GM23338 (cell line): ENCODE data around the gene GGPS1. TPM values are rescaled to one million over a fixed set of nuclear protein-coding genes. Genes with fewer than 3 reads are reported as not detected.

Experiments
- ATAC-seq: fragments of 200-7000 bp; cut with Tn5 transposase; 3 replicates; pipeline ENCODE4 v1.9.1; 2020
- DNase-seq: peaks from one replicate; pipeline ENCODE4 v3.0.0-alpha.2; 2015; ENCODE audit warnings: low spot score
- H2AFZ ChIP-seq: fragments of 200-600 bp; sonication (generic); 2 replicates; pipeline ENCODE4 v1.8.0; 2016; ENCODE audit warnings: antibody characterized with exemption, mild to moderate bottlenecking, moderate library complexity
- H3F3A ChIP-seq: fragments of 200-600 bp; sonication (generic); replicated peaks from 2 replicates; pipeline ENCODE4 v1.8.0; 2017; ENCODE audit warnings: antibody characterized with exemption, mixed run types, low read depth
- H3K27ac ChIP-seq: fragments of 200-600 bp; sonication (generic); 2 replicates; pipeline ENCODE4 v1.6.1; 2016; ENCODE audit warnings: low read depth
- H3K27me3 ChIP-seq: fragments of 200-600 bp; sonication (generic); 2 replicates; pipeline ENCODE4 v1.8.0; 2016; ENCODE audit warnings: mild to moderate bottlenecking, mixed run types, moderate library complexity; ENCODE audit not compliant: insufficient read depth
- H3K36me3 ChIP-seq: fragments of 200-600 bp; sonication (generic); 2 replicates; pipeline ENCODE4 v1.8.0; 2016; ENCODE audit warnings: mild to moderate bottlenecking; ENCODE audit not compliant: insufficient read depth
- H3K4me1 ChIP-seq: fragments of 200-600 bp; sonication (generic); 2 replicates; pipeline ENCODE4 v1.8.0; 2016; ENCODE audit warnings: mild to moderate bottlenecking, moderate library complexity; ENCODE audit not compliant: insufficient read depth
- H3K4me2 ChIP-seq: fragments of 200-600 bp; sonication (generic); 2 replicates; pipeline ENCODE4 v1.7.1; 2017; ENCODE audit warnings: mixed run types
- H3K4me3 ChIP-seq: fragments of 200-600 bp; sonication (generic); 2 replicates; pipeline ENCODE4 v1.6.1; 2016; ENCODE audit warnings: mixed run types
- H3K79me2 ChIP-seq: fragments of 200-600 bp; sonication (generic); replicated peaks from 2 replicates; pipeline ENCODE4 v1.8.0; 2017; ENCODE audit warnings: mild to moderate bottlenecking; ENCODE audit not compliant: insufficient read depth
- H3K9me2 ChIP-seq: fragments of 200-600 bp; sonication (generic); 2 replicates; pipeline ENCODE4 v1.8.0; 2017; ENCODE audit not compliant: insufficient read depth
- H4K20me1 ChIP-seq: fragments of 200-600 bp; sonication (generic); replicated peaks from 2 replicates; pipeline ENCODE4 v1.8.0; 2017; ENCODE audit warnings: mild to moderate bottlenecking; ENCODE audit not compliant: insufficient read depth
- H3K27ac Mint-ChIP-seq: 2 replicates; pipeline ENCODE4 v1.8.0; 2020; ENCODE audit warnings: inconsistent platforms, mild to moderate bottlenecking, moderate library complexity, mixed read lengths
- H3K27me3 Mint-ChIP-seq: 3 replicates; pipeline ENCODE4 v1.8.0; 2022; ENCODE audit warnings: low read depth, mild to moderate bottlenecking, moderate library complexity, mixed read lengths, inconsistent platforms; ENCODE audit not compliant: insufficient read depth, poor library complexity
- H3K36me3 Mint-ChIP-seq: 3 replicates; pipeline ENCODE4 v1.8.0; 2021; ENCODE audit warnings: low read depth, mild to moderate bottlenecking, inconsistent platforms, moderate library complexity, mixed read lengths
- H3K4me1 Mint-ChIP-seq: 3 replicates; pipeline ENCODE4 v1.8.0; 2020; ENCODE audit warnings: mild to moderate bottlenecking, inconsistent platforms, mixed read lengths
- H3K4me3 Mint-ChIP-seq: 3 replicates; pipeline ENCODE4 v1.8.0; 2021; ENCODE audit warnings: moderate library complexity, mild to moderate bottlenecking, inconsistent platforms, mixed read lengths
- H3K9me3 Mint-ChIP-seq: 3 replicates; pipeline ENCODE4 v1.8.0; 2020; ENCODE audit warnings: moderate library complexity, mild to moderate bottlenecking, inconsistent platforms, mixed read lengths
- CREB1 ChIP-seq: fragments of 250-450 bp; sonication (Bioruptor Pico); IDR thresholded peaks from 2 replicates; pipeline ENCODE4 v1.5.0; 2020; ENCODE audit warnings: low read depth, mild to moderate bottlenecking, moderate library complexity
- ETS1 ChIP-seq: IDR thresholded peaks from 2 replicates; pipeline ENCODE4 v1.6.1; 2016; ENCODE audit warnings: antibody characterized with exemption
- EZH2 ChIP-seq: fragments of 200-600 bp; sonication (generic); IDR thresholded peaks from one replicate; pipeline ENCODE4 v1.8.0; 2017; ENCODE audit warnings: antibody characterized with exemption, mild to moderate bottlenecking, low read depth; ENCODE audit not compliant: unreplicated experiment
- EZH2phosphoT487 ChIP-seq: fragments of 200-600 bp; sonication (generic); IDR thresholded peaks from one replicate; pipeline ENCODE4 v1.8.1; 2018; ENCODE audit warnings: antibody characterized with exemption; ENCODE audit not compliant: unreplicated experiment
- NANOG ChIP-seq: IDR thresholded peaks from 2 replicates; pipeline ENCODE4 v1.6.1; 2016; ENCODE audit warnings: antibody characterized with exemption, borderline replicate concordance
- POLR2AphosphoS5 ChIP-seq: IDR thresholded peaks from 2 replicates; pipeline ENCODE4 v1.6.1; 2016; ENCODE audit warnings: antibody characterized with exemption, low read depth
- ZNF114 ChIP-seq: fragments of 250-450 bp; sonication (Bioruptor Pico); IDR thresholded peaks from 2 replicates; pipeline ENCODE4 v1.5.0; 2020; ENCODE audit warnings: mild to moderate bottlenecking, moderate library complexity
- ZNF331 ChIP-seq: fragments of 250-450 bp; sonication (Bioruptor Pico); IDR thresholded peaks from 2 replicates; pipeline ENCODE4 v1.5.0; 2020; ENCODE audit warnings: low read depth, mild to moderate bottlenecking, moderate library complexity
- polyA plus RNA-seq: library from polyadenylated mRNA; unstranded; fragments of >200 nt; fragmentation: Nextera tagmentation; extraction: Ambion mirVana; gene quantifications from 2 replicates; pipeline ENCODE4 v1.2.1, GENCODE V29; 2016
- total RNA-seq: library from RNA; depleted of rRNA; stranded (reverse); fragments of >200 nt; shearing (Covaris generic); gene quantifications from 2 replicates; pipeline ENCODE4 v1.2.3, GENCODE V29; 2014
- TF ChIP-seq, protein P1 (sequence below): fragments of 250-450 bp; sonication (Bioruptor Pico); IDR thresholded peaks from 2 replicates; pipeline ENCODE4 v1.5.0; 2020; ENCODE audit warnings: mild to moderate bottlenecking, moderate library complexity
- TF ChIP-seq, protein P2 (sequence below), 2 experiments: fragments of 200-600 bp in 1 of 2; sonication (generic) in 1 of 2; conservative IDR thresholded peaks; 2 replicates each; pipeline versions ENCODE4 v1.5.1 to v1.6.1; 2016 to 2017; ENCODE audit warnings: antibody characterized with exemption in 2 of 2, low read depth in 2 of 2, mild to moderate bottlenecking in 2 of 2, moderate library complexity in 1 of 2

Gene GGPS1
- total and polyA plus RNA-seq, 2 experiments from 2014 or later = 33.9 to 56.8 TPM

DNA sequence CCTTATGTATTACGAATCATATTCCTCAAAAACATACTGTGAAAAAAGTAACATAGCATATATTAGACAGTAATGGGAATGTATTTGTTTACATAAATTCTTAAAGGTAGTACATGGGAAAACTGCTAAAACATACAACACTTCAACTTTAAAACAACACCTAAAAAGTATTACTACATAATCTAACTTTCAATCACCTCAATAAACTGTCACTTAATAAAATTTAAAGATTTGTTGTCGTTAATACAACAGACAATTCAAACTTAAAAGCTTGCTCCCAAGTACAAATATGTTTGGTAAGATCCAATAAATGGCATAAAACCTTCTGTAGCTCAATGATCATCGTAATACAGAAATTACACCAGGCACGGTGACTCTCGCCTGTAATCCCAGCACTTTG, 4.1 kb upstream of the GGPS1 start (continued):
- TF ChIP-seq, protein P1, sequence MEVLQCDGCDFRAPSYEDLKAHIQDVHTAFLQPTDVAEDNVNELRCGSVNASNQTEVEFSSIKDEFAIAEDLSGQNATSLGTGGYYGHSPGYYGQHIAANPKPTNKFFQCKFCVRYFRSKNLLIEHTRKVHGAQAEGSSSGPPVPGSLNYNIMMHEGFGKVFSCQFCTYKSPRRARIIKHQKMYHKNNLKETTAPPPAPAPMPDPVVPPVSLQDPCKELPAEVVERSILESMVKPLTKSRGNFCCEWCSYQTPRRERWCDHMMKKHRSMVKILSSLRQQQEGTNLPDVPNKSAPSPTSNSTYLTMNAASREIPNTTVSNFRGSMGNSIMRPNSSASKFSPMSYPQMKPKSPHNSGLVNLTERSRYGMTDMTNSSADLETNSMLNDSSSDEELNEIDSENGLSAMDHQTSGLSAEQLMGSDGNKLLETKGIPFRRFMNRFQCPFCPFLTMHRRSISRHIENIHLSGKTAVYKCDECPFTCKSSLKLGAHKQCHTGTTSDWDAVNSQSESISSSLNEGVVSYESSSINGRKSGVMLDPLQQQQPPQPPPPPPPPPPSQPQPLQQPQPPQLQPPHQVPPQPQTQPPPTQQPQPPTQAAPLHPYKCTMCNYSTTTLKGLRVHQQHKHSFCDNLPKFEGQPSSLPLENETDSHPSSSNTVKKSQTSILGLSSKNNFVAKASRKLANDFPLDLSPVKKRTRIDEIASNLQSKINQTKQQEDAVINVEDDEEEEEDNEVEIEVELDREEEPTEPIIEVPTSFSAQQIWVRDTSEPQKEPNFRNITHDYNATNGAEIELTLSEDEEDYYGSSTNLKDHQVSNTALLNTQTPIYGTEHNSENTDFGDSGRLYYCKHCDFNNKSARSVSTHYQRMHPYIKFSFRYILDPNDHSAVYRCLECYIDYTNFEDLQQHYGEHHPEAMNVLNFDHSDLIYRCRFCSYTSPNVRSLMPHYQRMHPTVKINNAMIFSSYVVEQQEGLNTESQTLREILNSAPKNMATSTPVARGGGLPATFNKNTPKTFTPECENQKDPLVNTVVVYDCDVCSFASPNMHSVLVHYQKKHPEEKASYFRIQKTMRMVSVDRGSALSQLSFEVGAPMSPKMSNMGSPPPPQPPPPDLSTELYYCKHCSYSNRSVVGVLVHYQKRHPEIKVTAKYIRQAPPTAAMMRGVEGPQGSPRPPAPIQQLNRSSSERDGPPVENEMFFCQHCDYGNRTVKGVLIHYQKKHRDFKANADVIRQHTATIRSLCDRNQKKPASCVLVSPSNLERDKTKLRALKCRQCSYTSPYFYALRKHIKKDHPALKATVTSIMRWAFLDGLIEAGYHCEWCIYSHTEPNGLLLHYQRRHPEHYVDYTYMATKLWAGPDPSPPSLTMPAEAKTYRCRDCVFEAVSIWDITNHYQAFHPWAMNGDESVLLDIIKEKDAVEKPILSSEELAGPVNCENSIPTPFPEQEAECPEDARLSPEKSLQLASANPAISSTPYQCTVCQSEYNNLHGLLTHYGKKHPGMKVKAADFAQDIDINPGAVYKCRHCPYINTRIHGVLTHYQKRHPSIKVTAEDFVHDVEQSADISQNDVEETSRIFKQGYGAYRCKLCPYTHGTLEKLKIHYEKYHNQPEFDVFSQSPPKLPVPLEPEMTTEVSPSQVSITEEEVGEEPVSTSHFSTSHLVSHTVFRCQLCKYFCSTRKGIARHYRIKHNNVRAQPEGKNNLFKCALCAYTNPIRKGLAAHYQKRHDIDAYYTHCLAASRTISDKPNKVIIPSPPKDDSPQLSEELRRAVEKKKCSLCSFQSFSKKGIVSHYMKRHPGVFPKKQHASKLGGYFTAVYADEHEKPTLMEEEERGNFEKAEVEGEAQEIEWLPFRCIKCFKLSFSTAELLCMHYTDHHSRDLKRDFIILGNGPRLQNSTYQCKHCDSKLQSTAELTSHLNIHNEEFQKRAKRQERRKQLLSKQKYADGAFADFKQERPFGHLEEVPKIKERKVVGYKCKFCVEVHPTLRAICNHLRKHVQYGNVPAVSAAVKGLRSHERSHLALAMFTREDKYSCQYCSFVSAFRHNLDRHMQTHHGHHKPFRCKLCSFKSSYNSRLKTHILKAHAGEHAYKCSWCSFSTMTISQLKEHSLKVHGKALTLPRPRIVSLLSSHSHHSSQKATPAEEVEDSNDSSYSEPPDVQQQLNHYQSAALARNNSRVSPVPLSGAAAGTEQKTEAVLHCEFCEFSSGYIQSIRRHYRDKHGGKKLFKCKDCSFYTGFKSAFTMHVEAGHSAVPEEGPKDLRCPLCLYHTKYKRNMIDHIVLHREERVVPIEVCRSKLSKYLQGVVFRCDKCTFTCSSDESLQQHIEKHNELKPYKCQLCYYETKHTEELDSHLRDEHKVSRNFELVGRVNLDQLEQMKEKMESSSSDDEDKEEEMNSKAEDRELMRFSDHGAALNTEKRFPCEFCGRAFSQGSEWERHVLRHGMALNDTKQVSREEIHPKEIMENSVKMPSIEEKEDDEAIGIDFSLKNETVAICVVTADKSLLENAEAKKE (CRISPR knock-in tag) = no peak
- TF ChIP-seq ETS1 = no peak

DNA sequence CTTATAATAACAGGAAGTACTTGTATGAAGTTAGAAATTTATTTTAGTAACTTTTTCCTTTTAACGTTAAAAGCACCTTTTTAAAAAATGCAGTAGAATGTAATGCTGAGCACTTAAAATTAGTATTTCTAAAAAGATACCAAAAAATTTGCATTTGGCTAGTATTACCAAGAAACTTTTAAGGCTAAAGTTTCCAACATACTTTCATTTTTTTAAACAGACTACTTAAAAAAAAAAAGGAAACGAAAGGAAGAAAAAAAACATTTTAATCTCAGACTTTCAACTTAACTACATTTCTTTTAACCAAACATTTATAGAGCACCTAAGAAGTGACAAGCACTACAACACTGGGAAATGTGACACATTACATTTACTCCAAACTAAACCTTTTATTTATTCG, 3.2 kb upstream of the GGPS1 start:
- H2AFZ ChIP-seq = no peak overlapping the region
- no peaks in the 10 kb centered on the region for H3K36me3 ChIP-seq
- no peaks in the 10 kb centered on the region for H3K27me3 ChIP-seq
- no peaks in the 10 kb centered on the region for H3K9me2 ChIP-seq
- peaks cover 13% of the 10 kb centered on the region; the same call in 1 of the 2 replicates for H3F3A ChIP-seq
- H3K79me2 ChIP-seq = peaks cover 88% of the 10 kb centered on the region
- ATAC-seq = no peak
- Mint-ChIP-seq H3K4me3 (peak overlapping the region; percentile 98; the same call in 2 of the 3 replicates), H3K27me3 (peaks cover 8% of the 10 kb centered on the region), H3K27ac (no peak overlapping the region), H3K4me1 (peaks cover 21% of the 10 kb centered on the region; the same call in 2 of the 3 replicates), H3K36me3 (peaks cover 35% of the 10 kb centered on the region), H3K9me3 (no peaks in the 10 kb centered on the region; the same call in 2 of the 3 replicates)
- H4K20me1 ChIP-seq = peaks cover 46% of the 10 kb centered on the region
- DNase-seq = no peak
- peaks cover 20% of the 10 kb centered on the region for H3K4me1 ChIP-seq
- H3K4me2 ChIP-seq = peak overlapping the region; percentile 78
- no peak overlapping the region for H3K27ac ChIP-seq
- peak overlapping the region; percentile 80 for H3K4me3 ChIP-seq
- TF ChIP-seq ZNF331 (no peak), ZNF114 (CRISPR knock-in tag) (no peak), ETS1 (no peak), CREB1 (CRISPR knock-in tag) (no peak), POLR2AphosphoS5 (no peak), EZH2 (no peak), EZH2phosphoT487 (no peak), NANOG (no peak)
- TF ChIP-seq, protein P2, sequence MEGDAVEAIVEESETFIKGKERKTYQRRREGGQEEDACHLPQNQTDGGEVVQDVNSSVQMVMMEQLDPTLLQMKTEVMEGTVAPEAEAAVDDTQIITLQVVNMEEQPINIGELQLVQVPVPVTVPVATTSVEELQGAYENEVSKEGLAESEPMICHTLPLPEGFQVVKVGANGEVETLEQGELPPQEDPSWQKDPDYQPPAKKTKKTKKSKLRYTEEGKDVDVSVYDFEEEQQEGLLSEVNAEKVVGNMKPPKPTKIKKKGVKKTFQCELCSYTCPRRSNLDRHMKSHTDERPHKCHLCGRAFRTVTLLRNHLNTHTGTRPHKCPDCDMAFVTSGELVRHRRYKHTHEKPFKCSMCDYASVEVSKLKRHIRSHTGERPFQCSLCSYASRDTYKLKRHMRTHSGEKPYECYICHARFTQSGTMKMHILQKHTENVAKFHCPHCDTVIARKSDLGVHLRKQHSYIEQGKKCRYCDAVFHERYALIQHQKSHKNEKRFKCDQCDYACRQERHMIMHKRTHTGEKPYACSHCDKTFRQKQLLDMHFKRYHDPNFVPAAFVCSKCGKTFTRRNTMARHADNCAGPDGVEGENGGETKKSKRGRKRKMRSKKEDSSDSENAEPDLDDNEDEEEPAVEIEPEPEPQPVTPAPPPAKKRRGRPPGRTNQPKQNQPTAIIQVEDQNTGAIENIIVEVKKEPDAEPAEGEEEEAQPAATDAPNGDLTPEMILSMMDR (conservative IDR thresholded peaks at IDR 0.05; ENCODE audit: low read depth in 2 of 2) = no peak
